ENCODE measurements around the gene NOP56.
"Not testable (repeated sequence)": the region's sequence is repeated elsewhere in the genome, so short reads cannot be mapped to it uniquely, and the experiment has no call there.

Gene NOP56

GRCh38 chr20:2673453-2673852 is 21.0 kb downstream of the NOP56 start:
- no peak overlapping the region for H3K27ac ChIP-seq
- H3K4me3 ChIP-seq: no peak overlapping the region

DNA sequence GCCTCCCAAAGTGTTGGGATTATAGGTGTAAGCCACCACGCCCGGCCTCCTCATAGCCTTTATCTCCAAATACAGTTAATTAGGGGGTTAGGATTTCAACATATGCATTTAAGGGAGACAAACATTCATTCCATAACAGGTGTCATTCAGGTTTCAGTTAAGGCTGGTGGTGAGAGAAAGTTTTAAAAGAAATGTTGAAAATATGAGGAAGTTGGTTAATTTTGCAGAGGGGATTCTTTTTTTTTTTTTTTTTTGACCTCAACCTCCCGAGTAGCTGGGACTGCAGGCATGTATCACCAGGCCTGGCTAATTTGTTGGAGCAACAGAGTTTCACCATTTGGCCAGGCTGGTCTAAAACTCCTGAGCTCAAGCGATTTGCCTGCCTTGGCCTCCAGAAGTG is 27.6 kb downstream of the NOP56 start:
- no peak overlapping the region for H3K4me3 ChIP-seq
- no peak overlapping the region for H3K27ac ChIP-seq

DNA sequence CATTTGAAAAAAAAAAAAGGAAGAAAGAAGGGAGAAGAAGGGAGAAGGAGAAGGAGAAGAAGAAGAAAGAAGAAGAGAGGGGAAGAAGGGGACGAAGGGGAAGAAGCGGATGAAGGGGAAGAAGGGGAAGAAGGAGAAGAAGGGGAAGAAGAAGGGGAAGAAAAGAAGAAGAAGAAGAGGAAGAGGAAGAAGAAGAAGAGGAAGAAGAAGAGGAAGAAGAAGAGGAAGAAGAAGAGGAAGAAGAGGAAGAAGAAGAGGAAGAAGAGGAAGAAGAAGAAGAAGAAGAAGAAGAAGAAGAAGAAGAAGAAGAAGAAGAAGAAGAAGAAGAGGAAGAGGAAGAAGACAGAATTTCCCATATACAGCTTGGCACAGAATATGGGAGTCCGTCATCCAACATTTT is 29.6 kb downstream of the NOP56 start:
- H3K27ac ChIP-seq, H3K4me3 ChIP-seq: not testable (repeated sequence)

DNA sequence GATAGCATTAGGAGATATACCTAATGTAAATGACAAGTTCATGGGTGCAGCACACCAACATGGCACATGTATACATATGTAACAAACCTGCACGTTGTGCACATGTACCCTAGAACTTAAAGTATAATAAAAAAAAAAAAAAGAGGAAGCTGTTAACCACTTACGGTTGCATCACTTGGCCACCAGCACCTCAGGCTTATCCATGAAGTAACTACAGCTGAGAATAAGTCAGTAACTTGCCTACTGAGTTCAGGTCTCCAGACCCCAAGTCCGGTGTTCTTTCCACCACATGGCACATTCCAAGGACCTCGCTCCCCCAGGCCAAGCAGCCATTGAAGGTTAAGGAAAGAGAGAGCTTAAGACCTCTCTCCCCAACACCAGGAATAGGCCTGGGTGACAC is 32.4 kb downstream of the NOP56 start:
- not testable (repeated sequence) for H3K27ac ChIP-seq, H3K4me3 ChIP-seq

DNA sequence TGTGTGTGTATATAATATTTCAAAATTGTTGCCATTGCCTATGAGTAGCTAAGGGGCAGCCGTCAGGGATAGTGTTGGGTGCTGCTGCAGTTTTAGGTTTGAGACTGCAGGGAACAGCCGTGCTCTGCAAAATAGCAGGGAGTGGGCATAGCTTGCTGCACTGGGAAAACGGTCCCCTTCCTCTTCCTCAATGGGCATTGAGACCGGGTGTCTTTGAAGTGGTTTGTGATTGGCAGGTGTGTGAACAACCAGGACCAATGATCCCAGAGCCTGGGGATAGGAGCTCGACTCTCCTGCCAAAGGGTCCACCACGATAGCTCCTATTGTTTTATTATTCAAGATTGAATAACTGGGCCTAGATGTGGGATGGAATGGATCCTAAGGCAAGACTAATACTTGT is 35.1 kb downstream of the NOP56 start:
- H3K27ac ChIP-seq: no peak overlapping the region

GRCh38 chr20:2688041-2688591 is 35.7 kb downstream of the NOP56 start:
- H3K27ac ChIP-seq: no peak overlapping the region
- H3K4me3 ChIP-seq: no peak overlapping the region

More for the DNA sequence above, 35.1 kb downstream of the NOP56 start:
- no peak overlapping the region for H3K4me3 ChIP-seq

- Histone ChIP-seq H3K4me3 (no peak overlapping the region), H3K27ac (no peak overlapping the region)
These were observed 37.8 kb downstream of the NOP56 start for GRCh38 chr20:2690213-2690612.

DNA sequence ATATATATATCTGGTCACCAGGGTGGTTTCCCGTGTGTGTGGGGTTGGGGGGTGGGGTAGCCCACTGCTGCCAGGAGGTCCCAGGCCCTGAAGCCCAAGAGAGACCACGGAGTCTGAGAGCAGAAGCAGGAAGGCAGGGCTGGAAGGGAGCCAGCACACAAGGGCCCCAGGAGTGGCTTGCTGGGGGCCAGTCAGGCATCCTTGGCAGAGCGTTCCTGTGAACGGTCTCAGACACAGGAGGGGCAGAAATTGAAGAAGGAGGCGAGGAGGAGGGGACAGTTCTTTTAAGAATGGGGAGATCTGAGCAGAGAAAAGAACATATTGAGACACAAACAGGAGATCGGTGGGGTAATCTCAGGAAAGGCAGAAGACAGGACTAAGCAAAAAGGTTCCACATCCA is 38.3 kb downstream of the NOP56 start:
- no peak overlapping the region for H3K4me3 ChIP-seq
- no peak overlapping the region for H3K27ac ChIP-seq

GRCh38 chr20:2691127-2691526 is 38.7 kb downstream of the NOP56 start:
- H3K27ac ChIP-seq: no peak overlapping the region
- H3K4me3 ChIP-seq: no peak overlapping the region

DNA sequence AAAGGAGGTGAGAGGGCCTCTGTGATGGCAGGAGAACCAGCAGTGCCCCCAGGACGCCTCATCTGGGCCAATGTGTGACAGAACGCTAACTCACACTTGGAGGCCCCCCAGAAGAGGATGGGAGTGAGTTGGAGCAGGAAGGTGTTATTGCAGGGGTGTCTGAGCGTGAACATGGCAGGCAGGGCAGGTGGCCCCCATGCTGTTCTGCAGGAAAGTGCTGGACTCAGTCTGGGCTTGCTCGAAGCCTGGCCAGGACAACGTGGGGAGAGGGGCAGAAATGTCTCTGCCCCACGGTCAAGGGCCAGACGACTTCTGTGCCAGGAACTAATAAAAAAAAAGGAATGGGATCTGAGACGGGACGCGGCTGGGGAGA is 39.2 kb downstream of the NOP56 start:
- H3K27ac ChIP-seq: peak overlapping the region in 4 of 21 experiments; percentile 71 to 83 (median 76)

DNA sequence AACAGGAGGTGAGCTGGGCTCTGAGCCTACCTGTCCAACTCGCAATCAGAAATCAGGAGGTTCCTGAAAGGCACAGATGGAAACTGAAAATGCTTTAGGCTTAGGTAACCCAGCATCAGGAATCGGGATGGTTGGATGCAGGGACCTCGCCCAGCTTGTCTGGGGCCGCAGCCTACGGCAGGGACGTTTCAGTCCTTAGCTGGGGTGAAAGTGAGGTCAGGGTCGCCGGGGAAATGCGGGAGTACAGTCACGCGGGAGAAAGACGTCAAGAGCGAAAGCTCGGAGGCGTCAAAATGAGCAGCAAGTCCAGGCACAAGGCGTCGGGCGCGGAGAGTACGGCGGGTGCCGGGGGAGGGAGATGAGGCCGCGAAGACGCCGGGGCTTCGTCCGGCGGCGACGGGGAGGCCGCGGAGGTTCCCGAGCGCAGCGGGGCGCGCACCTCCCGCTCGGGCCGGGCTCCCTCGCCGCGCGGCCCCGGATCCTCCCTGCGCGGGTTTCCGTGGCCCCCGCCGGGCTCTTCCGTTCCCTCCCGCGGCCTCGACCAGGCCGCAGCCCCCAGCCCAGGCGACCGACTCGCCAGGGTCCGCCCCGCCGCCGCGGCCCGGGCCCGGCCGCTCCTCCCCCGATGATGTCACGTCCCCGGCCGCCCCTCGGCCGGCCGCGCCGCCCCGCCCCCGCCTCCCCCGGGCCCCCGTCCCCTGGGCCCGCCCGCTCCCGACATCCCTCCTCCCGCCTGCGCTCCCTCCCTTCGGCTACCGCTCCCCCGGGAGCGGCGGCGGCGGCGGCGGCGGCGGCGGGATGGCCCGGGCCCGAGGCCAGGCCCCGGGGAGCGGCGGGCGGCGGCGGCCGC is 39.8 kb downstream of the NOP56 start, which contains the start of gene EBF4:
TSS of gene EBF4 (plus strand) at position 745 of the 850 bp plus-strand sequence. CDS start 866 bp downstream, outside the sequence.
- Histone ChIP-seq H3K27ac (peak within 1 kb of the TSS in 8 of 21 experiments; percentile 54 to 83 (median 76)), H3K4me3 (peak within 1 kb of the TSS; percentile 1 to 49 (median 32))

More for the DNA sequence above, 39.2 kb downstream of the NOP56 start:
- H3K4me3 ChIP-seq: no peak overlapping the region

GRCh38 chr20:2692886-2693285 is 40.5 kb downstream of the NOP56 start:
- Histone ChIP-seq H3K4me3 (peak overlapping the region in 5 of 7 experiments; percentile 21 to 49 (median 41)), H3K27ac (no peak overlapping the region)

DNA sequence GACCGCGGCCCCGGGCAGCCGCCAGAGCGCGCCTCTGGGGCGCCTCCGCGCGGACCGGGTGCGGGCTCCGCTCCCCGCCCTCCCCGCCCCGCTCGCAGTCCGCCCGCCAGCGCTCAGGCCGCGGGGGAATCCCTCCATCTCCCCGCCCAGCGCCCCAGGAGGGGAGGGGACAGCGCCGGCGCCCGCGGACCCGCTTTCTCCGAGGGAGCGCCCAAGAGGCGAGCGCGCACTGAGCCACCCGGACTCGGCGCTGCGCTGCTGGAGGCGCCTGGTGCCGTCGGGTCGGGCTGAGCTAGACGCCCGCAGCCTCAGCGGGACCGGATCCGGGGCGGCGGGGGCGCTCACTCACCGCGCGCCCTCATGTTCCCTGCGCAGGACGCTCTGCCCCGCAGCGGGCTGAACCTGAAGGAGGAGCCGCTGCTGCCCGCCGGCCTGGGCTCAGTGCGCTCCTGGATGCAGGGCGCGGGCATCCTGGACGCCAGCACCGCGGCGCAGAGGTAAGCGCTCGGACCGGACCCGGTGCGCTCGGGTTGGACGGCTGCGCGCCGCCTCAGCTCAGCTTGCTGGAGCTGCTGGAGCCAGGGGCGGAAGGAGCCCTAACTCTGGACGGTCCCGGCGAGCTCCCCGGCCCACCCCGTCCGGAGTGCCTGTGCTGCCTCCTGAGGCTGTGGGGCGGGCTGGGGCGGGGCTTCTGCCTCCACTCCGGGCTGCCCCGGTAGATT is 41.0 kb downstream of the NOP56 start:
- peak overlapping the region; percentile 1 to 49 (median 23) for H3K4me3 ChIP-seq
- H3K27ac ChIP-seq: no peak overlapping the region

- peak overlapping the region in 3 of 7 experiments; percentile 28 to 49 (median 45) for H3K4me3 ChIP-seq
- no peak overlapping the region for H3K27ac ChIP-seq
These were observed 41.6 kb downstream of the NOP56 start for GRCh38 chr20:2694008-2694471.

DNA sequence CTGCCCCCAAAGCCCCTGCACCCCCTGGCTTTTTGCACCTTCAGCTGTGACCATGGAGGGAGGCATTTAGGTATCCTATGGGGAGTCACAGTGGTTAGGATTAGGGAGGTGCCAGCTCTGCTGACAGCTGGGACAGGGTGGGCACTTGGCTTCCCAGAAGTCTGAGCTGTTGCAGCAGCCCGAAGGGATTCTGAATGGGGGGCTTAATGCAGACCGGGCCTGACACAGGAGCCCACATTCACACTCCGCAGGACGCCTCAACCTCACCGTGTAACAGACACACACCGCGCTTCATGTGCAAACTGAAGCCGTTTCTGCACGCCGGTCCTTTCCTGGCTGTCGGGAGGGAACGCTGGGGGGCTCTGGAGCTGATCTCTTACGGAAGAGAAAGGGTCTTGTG is 42.1 kb downstream of the NOP56 start:
- Histone ChIP-seq H3K27ac (no peak overlapping the region), H3K4me3 (no peak overlapping the region)

DNA sequence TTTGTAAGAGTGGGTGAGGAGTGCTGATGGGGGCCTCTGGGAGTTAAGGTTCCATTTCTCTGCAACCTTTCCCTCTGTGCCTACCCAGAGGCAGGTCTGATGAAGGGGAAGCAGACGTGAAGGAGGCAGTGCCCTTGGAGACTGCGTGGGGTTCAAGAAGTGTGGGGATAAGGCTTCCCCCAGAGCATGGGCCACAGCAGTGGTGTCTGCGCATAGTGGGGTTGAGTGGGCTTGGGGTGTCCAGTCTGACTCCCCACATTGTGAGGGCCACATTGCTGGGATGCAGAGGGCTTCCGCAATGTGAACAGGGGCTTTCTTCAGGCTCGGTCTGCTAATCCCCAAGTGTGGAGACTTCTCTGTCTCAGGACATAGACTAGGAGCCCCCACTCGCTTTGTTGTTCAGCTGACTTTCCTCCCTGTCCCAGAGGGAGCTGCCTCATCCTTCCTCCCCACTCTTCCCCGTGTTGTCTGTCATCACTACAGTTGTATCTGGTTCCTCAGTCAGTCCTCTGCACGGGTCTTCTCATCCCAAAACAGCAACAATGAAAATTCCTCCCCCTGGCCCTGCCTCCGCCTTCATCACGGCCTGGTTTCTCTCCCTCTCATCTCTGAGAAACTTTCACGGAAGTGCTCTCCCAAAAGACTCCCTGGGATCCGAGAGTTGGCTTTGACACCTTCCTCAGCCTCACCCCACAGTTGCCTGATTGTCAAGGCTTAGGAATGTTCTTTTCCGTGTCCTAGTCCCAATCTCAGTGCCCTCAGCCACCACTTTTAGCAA is 43.0 kb downstream of the NOP56 start:
- no peak overlapping the region for H3K27ac ChIP-seq

DNA sequence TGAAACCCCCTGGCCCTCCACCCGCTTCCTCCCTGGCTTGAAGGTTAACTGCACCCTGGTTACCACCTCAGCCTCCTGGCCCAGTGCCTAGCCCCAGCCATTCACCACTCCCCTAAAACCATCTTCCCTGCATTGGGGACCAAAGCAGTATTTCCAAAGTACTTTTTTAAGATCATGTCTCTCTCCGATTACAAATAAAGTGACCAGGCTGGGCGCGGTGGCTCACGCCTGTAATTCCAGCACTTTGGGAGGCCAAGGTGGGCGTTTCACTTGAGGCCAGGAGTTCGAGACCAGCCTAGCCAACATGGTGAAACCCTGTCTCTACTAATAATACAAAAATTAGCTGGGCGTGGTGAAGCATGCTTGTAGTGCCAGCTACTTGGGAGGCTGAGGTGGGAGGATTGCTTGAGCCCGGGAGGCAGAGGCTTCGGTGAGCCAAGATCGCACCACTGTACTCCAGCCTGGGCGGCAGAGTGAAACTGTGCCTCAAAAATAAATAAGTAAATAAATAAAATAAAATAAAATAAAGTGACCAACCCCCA is 43.6 kb downstream of the NOP56 start:
- not testable (repeated sequence) for H3K27ac ChIP-seq, H3K4me3 ChIP-seq

More for the DNA sequence above, 43.0 kb downstream of the NOP56 start:
- no peak overlapping the region for H3K4me3 ChIP-seq

DNA sequence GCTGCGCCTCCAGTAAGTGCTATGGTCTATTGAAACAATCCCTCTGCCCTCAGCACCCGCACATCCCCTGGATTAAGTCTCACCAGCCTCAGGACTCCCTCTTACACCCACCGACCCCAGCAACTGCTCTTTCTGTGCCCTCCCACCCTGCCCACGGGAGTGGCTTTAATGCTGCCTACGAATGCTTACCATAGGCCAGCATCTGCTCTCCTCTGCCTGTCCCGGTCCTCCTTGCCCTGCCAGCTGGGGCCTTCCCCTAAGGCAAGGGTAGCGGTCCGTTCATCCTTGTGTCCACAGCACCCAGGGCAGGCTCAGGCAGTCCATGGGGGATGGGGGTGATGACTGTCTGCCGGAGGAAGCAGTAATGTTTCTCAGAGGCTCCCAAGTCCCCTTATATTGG is 44.2 kb downstream of the NOP56 start:
- Histone ChIP-seq H3K4me3 (no peak overlapping the region), H3K27ac (no peak overlapping the region)

DNA sequence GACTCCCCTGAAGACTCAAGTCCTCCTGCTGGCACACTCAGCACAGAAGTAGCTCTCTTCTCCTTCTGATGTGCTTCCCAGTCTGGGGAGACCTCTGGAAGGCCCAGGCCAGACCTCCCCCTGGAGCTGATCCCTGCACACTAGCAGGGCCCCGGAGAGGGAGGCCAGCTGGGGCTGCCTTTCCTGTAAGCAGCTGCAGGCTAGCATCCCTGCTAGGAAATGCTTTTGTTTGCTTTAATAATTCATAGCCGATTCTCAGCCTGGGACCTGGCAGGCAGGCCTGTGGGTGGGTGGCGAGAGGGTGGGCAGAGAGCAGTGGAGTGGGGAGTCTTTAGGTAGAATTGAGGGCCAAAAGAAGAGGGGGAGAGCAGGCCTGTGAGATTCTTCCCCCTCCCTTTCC is 45.3 kb downstream of the NOP56 start:
- Histone ChIP-seq H3K4me3 (no peak overlapping the region), H3K27ac (no peak overlapping the region)

Measured in skin epidermis (tissue), 12 donors.